Fibroblast of skin of abdomen (primary cell): ENCODE data around the gene RPS3. TPM values are rescaled to one million over a fixed set of nuclear protein-coding genes. Genes with fewer than 3 reads are reported as not detected.
"Not testable (repeated sequence)": the region's sequence is repeated elsewhere in the genome, so short reads cannot be mapped to it uniquely, and the experiment has no call there.

Source experiments
- DNase-seq: peaks from one replicate; pipeline ENCODE4 v3.0.0-alpha.2; 2013
- polyA plus RNA-seq, 2 experiments: library from polyadenylated mRNA; unstranded; fragments of 120-200 nt; gene quantifications; one replicate each; pipeline ENCODE4 v1.2.1, GENCODE V29; 2013; ENCODE audit not compliant: insufficient read length in 2 of 2

RPS3 gene
- polyA plus RNA-seq (2013, experiment 1 of 2; ENCODE audit: insufficient read length) = 3,072 TPM
- polyA plus RNA-seq (2013, experiment 2 of 2; ENCODE audit: insufficient read length) = 3,049 TPM

- peak; percentile 92 for DNase-seq
Measured at GRCh38 chr11:75399344-75400145, at the start of gene RPS3. Gene RPS3, plus strand, starts transcription at chr11:75399518. Its CDS starts 30 bp downstream, at chr11:75399548.

GRCh38 chr11:75349521-75350116 lies 49.7 kb upstream of the RPS3 start:
- DNase-seq = no peak

- no peak for DNase-seq
Measured at GRCh38 chr11:75350122-75350742, 49.1 kb upstream of the RPS3 start.

- DNase-seq = no peak
Measured at GRCh38 chr11:75350743-75351540, 48.4 kb upstream of the RPS3 start.

- no peak for DNase-seq
Measured at GRCh38 chr11:75351541-75351790, 47.9 kb upstream of the RPS3 start, which contains the start of gene ARRB1. Gene ARRB1, minus strand, starts transcription at chr11:75351661. Its CDS starts 54 bp downstream, at chr11:75351607.

- DNase-seq = peak; percentile 59
Measured at GRCh38 chr11:75351791-75352587, 47.3 kb upstream of the RPS3 start.

GRCh38 chr11:75352588-75353206 lies 46.6 kb upstream of the RPS3 start:
- no peak for DNase-seq

GRCh38 chr11:75355051-75355450 lies 44.3 kb upstream of the RPS3 start:
- no peak for DNase-seq

- DNase-seq = peak; percentile 32
Measured at GRCh38 chr11:75356613-75357012, 42.7 kb upstream of the RPS3 start.

GRCh38 chr11:75362285-75362684 lies 37.0 kb upstream of the RPS3 start:
- not testable (repeated sequence) for DNase-seq

GRCh38 chr11:75365711-75366181 lies 33.6 kb upstream of the RPS3 start:
- peak; percentile 48 for DNase-seq

- not testable (repeated sequence) for DNase-seq
Measured at GRCh38 chr11:75366826-75367225, 32.5 kb upstream of the RPS3 start.

- no peak for DNase-seq
Measured at GRCh38 chr11:75369560-75370255, 29.6 kb upstream of the RPS3 start.

- no peak for DNase-seq
Measured at GRCh38 chr11:75371949-75372876, 27.1 kb upstream of the RPS3 start.

GRCh38 chr11:75373201-75373600 lies 26.1 kb upstream of the RPS3 start:
- no peak for DNase-seq

- DNase-seq = no peak
Measured at GRCh38 chr11:75374646-75375045, 24.7 kb upstream of the RPS3 start.

GRCh38 chr11:75375626-75376025 lies 23.7 kb upstream of the RPS3 start:
- no peak for DNase-seq

- no peak for DNase-seq
Measured at GRCh38 chr11:75376175-75376574, 23.1 kb upstream of the RPS3 start.

GRCh38 chr11:75378776-75379175 lies 20.5 kb upstream of the RPS3 start:
- not testable (repeated sequence) for DNase-seq

- DNase-seq = no peak
Measured at GRCh38 chr11:75380245-75380644, 19.1 kb upstream of the RPS3 start.
